Activated CD4-positive, alpha-beta T cell treated with anti-CD3 and anti-CD28 coated beads, Interleukin-2, amount 50 U/mL, for 24 hours (primary cell): Measurements from ENCODE around the gene SLC41A3.

Source experiments
- DNase-seq, 2 donors: peaks; one replicate each; pipeline ENCODE4 v3.0.0-alpha.2; 2020; ENCODE audit warnings: low read depth in 1 of 2, low spot score in 1 of 2

SLC41A3 gene

GRCh38 chr3:126083913-126084767 lies at the start of gene SLC41A3:
TSS of gene SLC41A3 (minus strand) at chr3:126084124. CDS start at chr3:126068219, 15,905 bp downstream.
- DNase-seq: peak; percentile 65 to 81

DNA sequence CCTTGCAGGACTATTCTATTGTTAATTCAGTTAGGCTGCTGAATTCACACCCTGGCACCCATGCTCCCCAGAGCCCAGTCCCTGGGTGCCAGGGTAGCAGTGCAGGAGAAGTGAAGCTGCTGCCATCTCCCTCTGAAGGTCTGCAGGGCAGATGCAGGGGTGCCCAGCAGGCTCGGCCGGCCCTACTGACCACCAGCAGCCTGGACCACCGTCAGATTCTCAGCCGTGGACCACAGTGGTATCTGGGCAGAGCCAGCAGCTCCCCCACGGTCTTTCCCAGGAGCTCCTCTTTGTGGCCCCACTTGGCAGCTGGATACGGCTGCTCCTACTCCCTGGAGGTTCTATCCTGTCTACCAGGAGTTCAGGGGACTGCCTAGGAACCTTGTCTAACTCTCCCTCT lies 49.7 kb upstream of the SLC41A3 start:
- no peak for DNase-seq

DNA sequence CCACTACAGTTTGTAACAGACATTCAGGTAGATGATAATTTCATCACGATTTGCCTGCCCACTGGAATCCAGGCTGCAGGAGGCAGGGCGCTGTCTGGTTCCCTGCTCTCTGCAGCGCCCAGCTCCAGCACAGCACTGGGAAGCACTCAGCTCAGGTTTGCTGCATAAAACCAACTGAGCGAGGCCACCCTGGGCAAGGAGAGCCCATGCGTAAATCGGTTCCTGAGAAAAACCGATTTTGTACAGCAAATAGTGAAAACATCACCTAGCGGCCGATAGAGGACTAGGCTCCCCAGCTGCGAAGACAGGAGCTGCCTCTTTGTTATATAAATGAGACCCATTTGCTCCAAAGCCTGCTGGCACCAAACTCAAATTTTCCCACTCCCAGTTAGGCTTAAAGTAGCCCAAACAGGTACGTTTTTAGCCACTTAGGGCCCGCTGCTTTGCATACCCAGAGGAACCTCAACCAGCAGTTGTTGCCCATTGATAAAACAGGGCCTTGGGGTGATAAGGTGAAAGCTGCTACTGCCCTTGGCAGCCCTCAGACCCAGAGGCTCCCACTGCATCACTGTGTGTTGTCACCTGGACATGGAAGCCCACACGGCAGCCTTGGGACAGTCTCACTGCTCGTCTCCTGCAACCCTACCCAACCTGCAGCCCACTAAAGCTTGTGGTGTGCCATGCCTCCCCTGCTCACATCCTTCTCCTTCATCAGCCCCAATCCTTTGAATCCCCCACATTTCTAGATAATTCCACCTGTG lies 49.0 kb upstream of the SLC41A3 start:
- no peak for DNase-seq

GRCh38 chr3:126131881-126132750 lies 48.2 kb upstream of the SLC41A3 start:
- no peak for DNase-seq

DNA sequence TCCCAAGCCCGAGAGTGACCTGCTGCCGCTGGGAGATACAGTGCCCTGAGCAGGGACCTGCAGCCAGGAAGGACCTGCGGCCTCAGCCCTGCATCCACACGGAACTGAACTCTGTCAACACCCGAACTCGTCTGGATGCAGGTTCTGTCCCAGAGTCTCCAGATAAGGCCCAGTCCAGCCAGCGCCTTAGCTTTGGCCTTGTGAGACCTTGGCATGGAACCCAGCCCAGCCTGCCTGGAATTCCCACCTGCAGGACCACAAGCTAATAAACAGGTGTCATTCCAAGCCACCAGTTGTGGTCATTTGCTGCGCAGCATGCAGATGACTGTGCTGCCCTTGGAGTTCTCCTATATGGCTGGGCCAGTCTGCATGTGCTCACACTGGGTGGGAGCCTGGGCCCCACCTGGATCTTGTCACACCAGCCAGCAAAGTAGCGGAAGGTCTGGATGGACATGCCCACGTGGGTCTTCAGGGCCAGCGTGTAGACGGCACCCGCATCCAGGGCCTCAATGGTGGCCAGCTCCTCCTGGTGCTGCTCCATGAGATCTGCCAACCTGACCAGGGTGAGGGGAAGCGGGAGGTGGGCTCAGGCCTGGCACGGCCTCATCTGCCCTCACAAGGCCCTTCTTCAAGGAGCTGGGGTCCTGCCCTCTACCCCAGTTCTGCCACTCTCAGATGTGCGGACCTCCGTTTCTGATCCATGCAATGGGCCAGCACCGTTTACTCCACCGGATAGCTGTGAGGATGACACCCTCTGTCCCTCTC lies 47.2 kb upstream of the SLC41A3 start:
- no peak for DNase-seq

DNA sequence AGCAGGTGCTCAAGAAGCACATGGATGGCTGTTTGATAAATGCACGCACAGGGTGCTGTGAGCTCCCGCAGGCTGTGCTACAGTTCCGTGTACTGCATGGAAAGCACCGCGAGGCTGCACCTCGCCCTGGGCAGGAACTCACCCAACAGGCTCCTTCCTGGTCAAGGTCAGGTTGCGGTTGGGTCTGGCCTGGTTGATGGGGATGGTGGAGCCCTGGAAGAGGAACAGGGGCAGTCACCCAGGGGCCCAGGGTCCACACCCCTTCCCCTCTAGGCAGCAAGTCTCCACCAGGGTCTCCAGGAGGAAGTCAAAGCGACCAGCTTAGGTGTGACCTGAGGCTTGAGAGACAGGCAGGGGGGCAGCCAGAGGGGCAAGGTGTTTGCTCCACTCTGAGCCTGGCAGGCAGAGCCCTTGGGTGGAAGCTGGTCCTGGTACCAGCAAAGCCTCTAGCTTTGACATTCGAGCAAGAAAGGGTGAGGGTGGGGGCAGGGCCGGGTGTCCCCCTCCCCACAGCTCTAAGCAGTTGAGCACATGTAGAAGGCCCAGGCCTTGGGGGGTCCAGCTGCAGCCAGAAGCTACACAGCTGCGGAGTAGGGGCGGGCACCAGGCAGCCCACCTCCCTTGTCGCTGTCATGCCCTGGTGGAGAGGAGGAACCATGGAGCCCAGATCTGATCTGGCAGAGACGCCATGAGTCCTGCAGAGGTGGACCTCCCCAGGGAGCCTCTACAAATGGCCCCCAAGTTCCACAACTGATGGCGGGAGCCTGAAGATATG lies 46.3 kb upstream of the SLC41A3 start:
- no peak for DNase-seq

DNA sequence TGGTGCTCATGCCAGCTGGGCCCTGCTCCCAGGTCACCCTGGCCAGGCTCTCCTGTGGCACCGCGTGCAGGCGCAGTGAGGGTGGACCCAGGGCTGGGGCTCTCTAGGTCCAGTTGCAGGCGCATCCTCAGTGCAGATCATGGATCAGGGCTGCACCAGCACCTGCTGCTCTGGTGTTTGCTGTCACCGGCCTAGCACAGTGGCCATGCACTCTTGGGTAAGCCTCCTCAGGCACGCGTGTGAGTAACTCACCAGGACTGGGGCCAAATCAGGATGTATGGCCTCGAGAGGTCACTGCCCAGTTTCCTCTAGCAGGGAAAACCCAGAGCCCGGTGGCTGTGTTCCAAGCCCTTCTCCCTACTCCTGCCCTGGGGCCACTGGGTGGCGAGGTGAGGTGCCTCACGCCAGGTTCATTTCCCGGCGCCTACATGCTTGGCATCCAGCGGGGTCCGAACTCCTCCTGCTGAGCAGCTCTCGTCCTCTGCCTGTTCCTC lies 45.5 kb upstream of the SLC41A3 start:
- DNase-seq: no peak

- DNase-seq: no peak
Observed at GRCh38 chr3:126128504-126129397, 44.8 kb upstream of the SLC41A3 start.

DNA sequence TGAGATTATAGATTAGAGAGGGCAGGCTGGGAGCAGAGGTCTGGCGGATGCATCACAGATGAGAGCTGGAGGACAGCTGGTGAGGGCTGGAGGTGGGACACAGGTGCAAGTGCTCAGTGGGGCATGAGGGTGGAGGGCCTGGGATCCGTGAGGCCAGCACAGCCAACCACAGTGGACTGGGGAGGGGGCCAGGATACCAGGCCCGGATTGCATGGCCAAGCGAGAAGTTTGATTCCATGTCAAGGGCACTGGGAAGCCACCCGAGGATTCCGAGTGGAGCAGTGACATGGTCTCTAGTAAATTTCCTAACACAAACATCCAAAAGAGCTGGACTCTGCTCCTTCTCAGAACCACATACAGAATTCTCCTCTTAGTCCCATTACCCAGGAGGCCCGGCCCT lies 44.0 kb upstream of the SLC41A3 start:
- DNase-seq: no peak

- DNase-seq: no peak
Observed at GRCh38 chr3:126127452-126127851, 43.5 kb upstream of the SLC41A3 start.

DNA sequence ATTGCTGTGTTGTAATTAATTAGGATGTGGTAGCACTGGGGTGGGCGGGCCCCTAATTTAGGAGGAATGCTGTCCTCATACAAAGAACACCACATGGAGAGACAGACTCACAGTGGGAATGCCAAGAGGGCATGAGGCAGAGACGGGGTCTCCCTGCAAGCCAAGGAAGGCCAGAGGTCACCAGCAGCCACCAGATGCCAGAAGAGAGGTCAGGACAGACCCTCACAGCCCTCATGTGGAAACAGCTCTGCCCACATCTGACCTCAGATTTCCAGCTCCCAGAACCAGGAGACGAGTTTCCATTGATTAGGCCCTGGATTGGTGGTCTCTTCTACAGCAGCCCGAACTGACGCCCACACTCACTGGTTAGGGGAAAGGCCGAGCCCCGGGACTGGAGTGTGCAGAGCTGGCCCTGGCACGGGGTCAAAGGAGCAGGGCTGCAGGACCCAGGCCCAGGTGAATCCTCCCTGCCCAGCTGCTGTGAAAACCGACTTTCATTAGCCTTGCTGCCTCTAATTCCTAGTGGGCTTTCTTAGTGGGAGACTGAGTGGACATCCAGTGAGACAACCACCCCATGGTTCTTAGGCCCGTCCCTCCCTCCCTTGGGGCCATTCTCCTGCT lies 43.0 kb upstream of the SLC41A3 start:
- no peak for DNase-seq

DNA sequence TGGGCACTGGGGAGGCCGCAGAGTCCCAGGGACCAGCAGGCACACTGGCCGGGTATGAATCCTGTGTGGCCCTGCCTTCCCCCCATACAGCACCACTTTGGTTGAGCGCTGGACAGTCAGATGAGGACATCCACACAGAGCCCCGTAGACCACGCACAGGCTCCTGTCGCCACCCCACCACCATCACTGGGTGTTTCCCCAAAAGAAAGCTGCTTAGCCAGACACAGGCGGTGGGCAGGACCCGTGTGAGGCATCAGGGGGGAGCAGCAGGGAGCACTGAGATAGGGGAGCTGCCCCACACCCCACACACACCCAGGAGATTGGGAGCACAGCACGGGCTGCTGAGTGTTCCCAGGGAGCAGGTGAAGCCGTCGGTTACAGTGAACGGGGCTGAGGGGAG lies 42.4 kb upstream of the SLC41A3 start:
- DNase-seq: no peak

DNA sequence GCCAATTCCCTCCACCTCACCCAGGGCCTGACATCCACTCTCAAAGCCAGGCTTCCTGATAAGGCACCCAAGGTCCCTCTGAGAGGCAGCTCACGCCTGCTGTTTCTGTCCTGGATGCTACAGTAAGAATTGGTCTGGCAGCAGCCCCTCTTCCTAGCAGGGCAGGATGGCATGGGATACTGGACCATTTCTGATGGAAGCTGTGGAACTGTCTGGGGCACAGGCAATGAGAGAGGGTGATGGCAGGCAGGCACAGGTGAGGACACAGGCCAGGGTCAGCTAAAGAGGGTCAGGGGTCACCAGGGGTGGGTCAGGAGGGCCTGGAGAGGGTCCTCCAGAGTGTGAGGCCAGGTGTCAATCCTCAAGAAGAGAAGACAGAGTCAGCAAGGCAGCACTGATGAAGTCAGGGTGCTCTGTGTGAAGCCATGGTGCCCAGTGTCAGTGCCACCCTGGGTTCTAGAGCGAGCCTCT lies 41.9 kb upstream of the SLC41A3 start:
- no peak for DNase-seq

DNA sequence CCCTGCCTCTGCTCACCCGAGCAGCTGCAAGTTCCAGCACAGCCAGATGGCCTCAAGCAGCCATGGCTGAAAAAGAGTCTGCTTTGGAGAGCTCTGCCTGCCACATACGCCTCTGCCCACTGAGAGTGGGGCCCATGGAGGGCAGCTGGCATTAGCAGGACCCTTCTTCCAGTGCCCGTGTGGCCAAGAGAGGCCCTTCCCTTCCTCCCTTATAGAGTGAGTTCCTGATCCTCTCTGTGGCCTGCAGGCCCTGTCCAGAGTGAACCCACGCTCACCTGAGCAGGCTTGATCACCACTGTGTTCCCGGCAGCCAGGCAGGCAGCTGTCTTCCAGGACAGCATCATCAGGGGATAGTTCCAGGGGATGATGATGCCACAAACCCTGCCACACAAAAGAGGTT lies 41.4 kb upstream of the SLC41A3 start:
- no peak for DNase-seq

GRCh38 chr3:126124896-126125295 lies 41.0 kb upstream of the SLC41A3 start:
- DNase-seq: no peak

GRCh38 chr3:126124148-126124868 lies 40.4 kb upstream of the SLC41A3 start:
- DNase-seq: no peak

DNA sequence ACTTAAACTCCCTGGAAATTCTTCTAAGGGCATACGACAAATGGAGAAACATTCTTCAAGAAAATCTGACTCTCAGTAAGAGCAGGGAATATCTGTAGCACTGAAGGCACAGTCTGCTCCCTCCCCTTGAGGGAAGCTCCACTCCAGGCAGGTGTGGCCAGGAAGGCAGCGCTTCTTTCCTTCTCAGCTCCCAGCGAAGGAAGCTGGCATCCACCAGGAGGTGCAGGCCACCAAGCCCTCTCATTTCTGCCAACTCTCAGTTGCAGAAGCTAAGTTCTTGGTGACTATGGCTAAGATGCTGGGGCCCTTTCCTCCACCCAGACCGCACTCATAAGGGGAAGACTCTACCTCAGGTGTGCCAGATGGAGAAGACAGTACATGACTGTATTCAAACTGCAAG lies 37.7 kb upstream of the SLC41A3 start:
- DNase-seq: no peak

DNA sequence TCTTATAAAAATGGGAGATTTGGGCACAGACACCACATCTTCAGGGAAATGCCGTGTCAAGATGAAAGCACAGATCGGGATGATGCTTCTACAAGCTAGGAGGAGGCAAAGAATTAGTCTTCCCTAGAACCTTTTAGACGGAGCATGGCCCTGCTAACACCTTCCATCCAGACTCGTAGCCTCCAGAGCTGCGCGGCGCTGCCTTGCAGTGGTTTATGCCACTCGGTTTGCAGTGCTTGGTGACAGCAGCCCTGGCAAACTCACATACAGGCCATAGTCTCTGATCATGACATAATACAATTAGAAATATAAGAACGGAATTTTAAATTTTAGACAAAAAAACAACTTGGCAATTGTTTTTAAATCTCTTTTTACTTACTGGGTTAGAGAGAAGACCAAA lies 37.1 kb upstream of the SLC41A3 start:
- no peak for DNase-seq
